ENCODE results near the gene SOBP.

Gene SOBP

DNA sequence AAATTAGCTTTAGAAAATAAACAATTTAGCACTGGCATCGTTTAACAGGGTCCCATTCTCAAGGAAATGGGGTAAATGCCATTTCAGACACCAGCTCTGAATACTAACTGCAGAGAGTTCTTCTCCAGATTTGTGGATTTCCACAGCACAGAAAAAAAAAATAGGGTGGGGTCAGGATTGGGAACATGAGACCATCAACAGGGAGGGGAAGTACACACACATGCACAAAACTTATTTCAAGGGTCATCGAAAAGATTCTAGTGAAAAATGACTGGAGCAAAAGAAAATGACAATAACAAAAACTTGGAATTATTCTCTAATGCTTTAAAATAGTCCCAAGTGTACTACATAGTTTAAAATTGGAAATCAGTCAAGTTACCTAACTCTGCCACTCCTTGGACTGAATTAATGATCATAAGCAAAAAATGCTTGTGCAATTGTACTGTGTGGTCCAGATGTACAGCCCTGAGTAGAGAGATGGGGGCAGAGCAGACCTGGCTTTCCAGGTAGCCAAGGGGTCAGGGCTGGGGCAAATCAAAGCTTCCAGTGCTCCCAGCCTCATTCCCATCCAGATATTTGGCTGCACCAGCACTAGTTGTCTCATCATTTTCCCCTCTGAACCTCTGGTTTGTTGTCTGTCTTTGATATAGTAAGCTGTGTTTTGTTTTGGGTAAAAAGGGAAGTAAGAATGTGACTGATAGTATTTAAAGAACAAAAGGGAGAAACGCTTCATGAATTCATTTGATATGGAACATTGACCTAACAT, 152.4 kb downstream of the SOBP start:
- FAIRE-seq = no peak

GRCh38 chr6:107642861-107643328, 153.0 kb downstream of the SOBP start:
- FAIRE-seq = no peak

DNA sequence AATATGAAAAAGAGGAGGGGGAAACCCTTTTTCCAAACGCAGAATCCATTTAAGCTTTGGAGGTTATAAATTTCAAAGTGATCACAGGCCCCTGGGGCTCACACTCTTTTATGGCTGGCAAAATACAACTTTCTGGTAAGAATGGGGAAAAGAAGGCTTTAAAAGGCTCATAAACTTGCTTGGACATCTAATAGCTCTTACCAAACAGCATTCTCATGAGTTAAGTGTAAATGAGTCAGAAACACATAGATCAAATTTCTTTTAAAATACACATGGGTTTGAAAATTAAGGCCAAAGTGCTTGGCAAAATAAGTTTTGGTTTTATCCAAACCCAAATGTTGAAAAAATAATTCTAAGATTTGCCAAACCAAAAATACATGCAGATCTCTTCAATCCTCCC, 154.6 kb downstream of the SOBP start:
- FAIRE-seq = no peak

DNA sequence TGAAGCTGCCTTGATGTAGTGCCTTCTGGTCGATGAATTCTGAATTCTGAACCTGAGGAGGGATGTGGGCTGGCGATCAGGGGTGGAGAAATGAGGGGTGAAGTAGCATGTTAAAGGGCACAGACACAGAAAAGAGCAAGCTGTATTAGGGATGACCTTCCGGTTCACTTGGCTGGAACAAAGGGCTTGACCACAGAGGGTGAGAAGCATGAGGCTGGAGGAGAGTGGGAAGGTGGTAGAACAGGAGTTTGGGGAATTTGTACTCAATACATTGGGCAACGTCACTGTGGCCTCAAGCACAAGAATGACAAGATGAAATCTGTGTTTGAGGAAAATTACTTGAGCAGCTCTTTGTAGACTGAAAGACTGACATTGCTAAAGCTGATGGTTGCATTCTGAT, 155.8 kb downstream of the SOBP start:
- FAIRE-seq = no peak

DNA sequence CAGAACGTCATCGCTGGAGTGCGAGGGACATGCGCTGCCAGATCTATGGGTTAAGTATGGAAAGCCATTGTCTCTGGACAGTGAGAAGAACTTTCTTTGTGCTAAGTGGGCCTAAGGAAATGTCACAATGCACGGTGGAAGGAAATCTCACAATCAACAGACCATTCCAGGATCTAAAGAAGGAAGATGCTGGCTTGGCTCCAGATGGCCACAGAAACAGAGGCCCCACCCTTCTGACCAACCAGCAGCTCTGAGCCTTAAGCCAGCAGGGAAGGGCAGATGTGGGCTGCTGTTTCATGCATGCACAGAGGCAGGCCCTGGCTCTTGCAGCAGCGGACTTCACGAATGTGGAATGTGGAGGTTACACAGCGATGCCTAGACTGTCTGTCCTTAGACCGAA, 156.3 kb downstream of the SOBP start:
- FAIRE-seq = no peak

DNA sequence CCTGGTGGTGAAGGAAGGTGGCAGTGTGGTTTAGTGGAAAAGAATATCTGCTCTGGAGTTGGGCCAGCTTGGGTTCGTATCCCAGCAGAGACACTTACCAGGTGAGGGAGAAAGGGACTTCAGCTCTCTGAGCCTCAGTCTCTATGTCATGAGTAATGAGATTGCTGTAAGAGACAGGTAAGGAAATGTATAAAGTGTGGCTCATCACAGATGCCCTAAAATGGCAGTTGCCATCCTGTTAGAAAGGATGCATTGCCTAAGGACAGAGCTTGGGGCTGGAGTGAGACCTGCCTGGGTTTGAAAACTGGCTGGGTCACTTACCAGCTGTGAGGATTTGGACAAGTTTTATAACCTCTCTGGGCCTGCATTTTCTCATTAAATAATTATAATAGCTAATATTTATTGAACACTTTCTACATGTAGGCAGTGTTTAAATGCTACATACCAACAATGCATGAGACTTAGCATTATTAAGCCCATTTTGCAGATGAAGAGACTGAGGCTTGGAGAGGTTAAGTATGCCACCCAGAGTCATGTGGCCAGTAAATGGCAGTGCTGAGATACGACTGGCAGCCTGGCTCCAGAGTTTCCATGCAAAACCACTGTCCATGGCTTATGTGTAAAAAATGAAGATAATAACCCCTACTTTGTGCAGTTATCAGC, 157.0 kb downstream of the SOBP start:
- no peak for FAIRE-seq

GRCh38 chr6:107647439-107647948, 157.6 kb downstream of the SOBP start:
- no peak for FAIRE-seq

- no peak for FAIRE-seq
Measured at GRCh38 chr6:107648983-107649382, 159.1 kb downstream of the SOBP start.

- no peak for FAIRE-seq
Measured at GRCh38 chr6:107652526-107653182, 162.7 kb downstream of the SOBP start.

DNA sequence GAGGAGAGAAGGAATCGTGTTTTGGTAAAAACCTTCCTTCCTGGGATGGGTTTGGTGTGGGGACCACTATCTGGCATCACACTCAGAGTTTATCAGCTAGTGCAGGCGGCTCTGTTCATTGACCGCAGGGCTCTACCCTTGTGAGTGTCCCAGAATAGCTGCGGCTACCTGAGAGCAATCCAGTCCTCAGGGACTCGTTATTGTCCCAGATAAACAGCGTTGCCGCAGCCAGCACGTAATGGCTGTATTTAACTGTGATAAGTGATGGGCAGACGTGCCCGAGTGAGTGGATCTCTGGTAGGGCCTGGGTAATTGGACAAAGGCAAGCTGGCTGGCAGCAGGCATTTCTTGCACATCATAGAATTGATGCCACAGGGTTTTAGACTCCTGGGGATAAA, 163.3 kb downstream of the SOBP start:
- FAIRE-seq = no peak

- FAIRE-seq = no peak
Measured at GRCh38 chr6:107653861-107654394, 164.0 kb downstream of the SOBP start.

DNA sequence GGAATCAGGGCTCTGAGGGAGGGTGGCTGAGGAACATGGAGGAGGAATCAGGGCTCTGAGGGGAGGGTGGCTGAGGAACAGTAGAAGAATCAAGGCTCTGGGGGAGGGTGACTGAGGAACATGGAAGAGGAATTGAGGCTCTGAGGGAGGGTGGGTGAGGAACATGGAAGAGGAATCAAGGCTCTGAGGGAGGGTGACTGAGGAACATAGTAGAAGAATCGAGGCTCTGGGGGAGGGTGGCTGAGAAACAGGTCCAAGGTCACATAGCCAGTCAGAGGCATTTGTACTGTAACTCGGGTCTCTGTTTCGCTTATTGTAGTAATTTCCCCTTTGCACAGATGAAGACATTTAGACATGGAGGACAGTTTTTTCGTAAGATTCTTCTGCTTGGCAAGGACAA, 164.8 kb downstream of the SOBP start:
- no peak for FAIRE-seq

GRCh38 chr6:107655245-107655644, 165.3 kb downstream of the SOBP start:
- FAIRE-seq = no peak

DNA sequence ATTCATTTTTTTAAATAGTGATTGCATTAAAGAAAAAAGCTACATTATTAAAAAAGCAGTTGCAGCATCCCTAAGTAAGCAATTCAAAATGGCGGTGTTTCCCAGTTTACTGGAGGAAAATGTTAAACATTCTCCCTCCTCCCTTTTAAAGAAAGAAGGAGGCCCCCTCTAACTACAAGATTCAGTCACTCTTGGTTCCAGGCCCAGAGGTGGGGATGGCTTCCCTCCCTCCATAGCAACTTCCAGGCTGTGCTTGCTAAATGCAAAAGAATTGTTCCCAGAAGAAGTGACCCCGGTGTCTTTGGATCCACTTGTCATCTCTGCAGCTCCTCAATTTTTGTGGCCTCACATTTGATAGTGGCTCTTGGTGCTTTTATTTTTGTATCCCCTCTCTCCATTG, 165.9 kb downstream of the SOBP start:
- FAIRE-seq = no peak

DNA sequence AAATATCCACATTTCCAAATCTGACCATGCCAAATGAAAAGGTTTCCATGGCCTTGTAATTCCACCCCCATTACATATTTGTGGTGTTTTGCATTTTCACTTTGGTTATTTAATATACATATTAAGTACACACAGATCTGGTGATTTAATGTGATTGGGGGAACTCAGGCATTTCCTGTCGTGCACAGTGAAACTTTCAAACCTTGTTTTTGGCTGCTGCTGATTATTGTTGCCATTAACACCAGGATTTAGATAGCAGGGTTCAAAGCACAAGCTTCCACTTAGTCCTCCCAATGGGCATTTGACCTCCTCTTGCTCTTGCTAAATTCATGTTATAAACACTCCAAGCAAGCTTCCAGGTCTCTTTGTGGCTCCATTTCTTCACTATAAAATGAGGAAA, 166.5 kb downstream of the SOBP start:
- FAIRE-seq = no peak

DNA sequence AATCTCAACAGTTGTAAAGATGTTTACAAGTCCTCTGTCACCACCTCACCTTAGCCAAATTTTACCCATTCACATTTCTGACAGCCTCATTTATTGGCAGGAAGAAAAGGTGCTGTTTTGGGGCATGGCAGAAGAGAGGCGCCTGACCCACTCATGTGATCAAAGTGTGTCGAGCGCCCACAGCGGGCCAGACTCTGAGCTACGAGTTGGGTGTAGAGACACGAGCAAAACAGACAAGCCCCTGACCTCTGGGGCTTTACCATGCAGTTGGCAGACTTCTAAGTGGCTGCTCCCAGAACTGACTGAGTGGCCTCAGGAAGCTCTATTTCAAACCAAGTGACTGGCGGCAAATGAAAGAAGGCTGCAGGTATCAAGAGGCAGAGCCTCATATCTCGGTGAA, 167.0 kb downstream of the SOBP start:
- FAIRE-seq = no peak

DNA sequence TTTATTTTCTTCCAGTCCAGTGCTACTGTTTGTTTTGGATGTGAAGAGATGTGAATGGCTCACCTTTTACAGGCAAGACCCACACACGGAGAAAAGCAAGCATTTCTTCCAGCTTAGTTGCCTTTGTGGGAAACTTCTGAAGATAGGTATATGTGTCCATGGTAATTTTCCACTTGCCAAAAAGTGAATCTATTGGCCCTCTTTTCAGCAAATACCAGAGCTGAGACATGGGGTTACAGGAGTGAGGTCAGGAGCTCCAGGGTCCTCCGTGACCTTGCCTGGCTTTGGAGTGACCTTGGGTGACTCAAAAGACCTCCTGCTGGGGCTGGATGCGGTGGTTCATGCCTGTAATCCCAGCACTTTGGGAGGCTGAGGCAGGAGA, 167.4 kb downstream of the SOBP start:
- FAIRE-seq = no peak

DNA sequence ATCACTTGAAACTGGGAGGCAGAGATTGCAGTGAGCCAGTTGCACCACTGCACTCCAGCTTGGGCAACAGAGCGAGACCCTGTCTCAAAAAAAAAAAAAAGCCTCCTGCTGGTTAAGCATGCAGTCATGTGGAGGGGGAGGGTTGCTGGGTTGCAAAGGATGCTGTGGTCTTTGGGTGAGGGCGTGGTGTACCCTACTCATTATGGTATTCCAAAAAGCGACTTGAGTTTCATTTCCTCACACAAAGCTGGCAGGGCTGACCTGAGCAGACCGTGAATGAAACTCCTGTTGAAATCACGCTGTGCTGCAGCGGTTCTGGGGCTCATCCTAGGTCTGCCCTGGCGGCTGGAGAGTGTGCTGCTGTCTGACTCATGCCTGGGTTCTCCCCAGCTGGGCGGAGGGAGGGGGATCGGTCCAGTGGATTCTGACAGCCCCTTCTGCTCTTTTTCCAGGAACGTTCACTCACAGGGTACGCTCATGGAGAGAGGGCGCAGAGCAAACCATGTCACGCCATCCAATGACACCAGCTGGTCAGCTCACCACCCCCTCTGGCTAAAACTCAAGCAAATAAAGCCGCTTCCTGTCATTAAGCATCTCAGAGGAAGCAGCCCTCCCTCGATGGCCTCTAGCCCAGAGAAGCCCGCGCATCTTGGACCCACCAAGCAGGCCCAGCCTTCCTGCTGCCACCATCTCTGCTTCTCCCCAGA, 168.0 kb downstream of the SOBP start:
- FAIRE-seq = no peak

GRCh38 chr6:107658920-107659865, 169.3 kb downstream of the SOBP start:
- no peak for FAIRE-seq

GRCh38 chr6:107660839-107661238, 170.9 kb downstream of the SOBP start:
- FAIRE-seq = no peak

GRCh38 chr6:107661291-107661690, 171.4 kb downstream of the SOBP start:
- FAIRE-seq = no peak

DNA sequence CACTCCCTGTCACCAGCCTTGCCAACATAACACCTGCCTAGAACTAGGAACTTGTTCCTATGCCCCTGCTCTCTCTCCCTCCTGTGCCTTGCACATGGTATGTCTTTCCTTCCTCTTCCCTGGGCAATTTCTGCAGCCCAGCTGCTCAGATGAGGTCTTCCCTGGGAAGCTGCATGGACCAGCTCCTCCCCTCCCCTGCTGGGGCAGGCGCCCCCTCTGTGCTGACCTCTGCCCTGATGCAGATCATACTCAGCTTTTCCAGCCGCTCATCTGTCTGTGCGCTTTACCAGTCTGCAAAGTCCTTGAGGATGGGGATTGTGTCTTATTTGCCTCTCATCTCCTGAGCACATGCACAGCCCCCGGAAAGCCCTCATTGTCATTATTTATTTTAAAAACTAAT, 172.4 kb downstream of the SOBP start:
- FAIRE-seq = no peak

All from colon (tissue), 2 donors.